HTR-8/SVneo (cell line): ENCODE measurements around the gene AP1M1.
A peak's percentile ranks its signal among the peaks of the same experiment; 100 is the strongest.

ENCODE experiments used
- DNase-seq: peaks from one replicate; pipeline ENCODE4 v3.0.0; 2011; ENCODE audit warnings: low spot score, mixed read lengths; ENCODE audit not compliant: insufficient read length
- FAIRE-seq: peaks from 2 replicates; lab custom pipeline; 2011; peaks lifted over from hg19 to GRCh38; lab: Jason Lieb, UNC

AP1M1 gene

DNA sequence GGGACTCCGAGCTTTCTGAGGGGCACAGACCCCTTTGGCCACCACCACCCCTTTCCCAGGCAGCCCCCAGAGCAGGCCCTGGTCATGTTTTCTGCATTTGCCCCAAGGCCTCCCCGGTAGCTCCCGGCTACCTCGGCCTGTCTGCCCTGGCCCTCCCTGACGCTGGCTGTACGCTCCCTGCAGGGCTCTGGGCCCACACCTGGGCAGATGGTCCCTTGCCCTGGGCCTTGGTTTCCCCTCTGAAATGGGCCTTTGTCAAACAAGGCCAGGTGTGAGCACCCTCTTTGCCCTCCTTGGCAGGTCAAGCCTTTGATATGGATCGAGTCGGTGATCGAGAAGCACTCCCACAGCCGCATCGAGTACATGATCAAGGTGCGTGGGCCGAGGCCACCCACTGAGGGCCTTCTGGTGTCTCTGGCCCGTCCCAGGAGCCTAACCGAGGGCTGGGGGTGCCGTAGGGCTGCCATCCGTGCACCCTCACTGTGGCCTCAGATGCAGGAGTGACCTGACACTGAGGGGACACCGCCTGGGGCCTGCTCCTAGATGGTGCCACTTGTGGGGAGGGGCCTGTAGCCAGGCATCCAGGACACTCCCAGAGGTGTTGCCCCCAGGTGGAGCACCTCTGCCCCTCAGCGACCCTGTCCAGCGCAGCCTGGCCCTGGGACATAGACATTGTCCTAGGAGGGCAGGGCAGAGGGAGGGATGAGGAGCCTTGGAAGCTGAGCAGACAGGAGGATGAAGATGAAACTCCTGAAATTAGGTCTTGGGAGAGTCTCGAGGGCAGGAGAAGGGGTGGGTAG is 30.3 kb downstream of the AP1M1 start:
- no peak for DNase-seq
- no peak for FAIRE-seq

GRCh38 chr19:16228637-16229321 is 31.1 kb downstream of the AP1M1 start:
- DNase-seq (no peak), FAIRE-seq (no peak)

GRCh38 chr19:16229322-16229641 is 31.6 kb downstream of the AP1M1 start:
- no peak for DNase-seq

GRCh38 chr19:16232127-16232526 is 34.4 kb downstream of the AP1M1 start:
- DNase-seq = no peak
- FAIRE-seq = no peak

More at GRCh38 chr19:16229322-16229641, 31.6 kb downstream of the AP1M1 start:
- no peak for FAIRE-seq

GRCh38 chr19:16232568-16232967 is 34.9 kb downstream of the AP1M1 start:
- DNase-seq (no peak), FAIRE-seq (no peak)

DNA sequence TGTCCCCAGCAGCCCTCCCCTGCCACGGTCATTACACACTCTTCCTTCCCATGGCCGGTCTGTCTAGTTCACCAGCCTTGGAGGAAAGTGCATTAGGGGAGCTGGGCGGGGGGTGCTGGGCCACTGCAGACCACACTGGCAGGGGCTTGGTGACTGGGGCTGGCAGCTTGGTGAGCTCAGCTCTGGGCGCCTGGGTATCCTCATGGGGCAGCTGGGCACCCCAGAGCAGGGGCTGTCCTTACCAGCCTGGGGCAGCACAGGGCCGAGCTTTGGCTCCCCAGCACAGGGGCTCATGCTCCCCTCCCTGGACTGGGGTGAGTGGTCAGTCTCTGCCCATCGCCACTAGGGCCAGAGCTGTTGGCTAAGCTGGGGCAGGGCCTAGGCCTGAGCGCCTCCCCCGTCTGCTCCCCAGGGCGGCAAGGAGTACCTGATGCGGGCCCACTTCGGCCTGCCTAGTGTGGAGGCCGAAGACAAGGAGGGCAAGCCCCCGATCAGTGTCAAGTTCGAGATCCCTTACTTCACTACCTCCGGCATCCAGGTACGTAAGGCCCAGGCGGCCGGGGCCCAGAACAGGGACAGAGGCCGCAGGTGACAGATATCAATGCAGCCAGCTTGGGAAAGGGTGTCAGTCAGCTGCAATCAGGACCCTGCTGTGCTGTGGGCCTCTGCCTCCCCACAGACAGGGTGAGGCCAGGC is 35.5 kb downstream of the AP1M1 start:
- DNase-seq = no peak

GRCh38 chr19:16233836-16234551 is 36.3 kb downstream of the AP1M1 start:
- FAIRE-seq = no peak
- DNase-seq = no peak

More for the DNA sequence above, 35.5 kb downstream of the AP1M1 start:
- FAIRE-seq = no peak

- FAIRE-seq (no peak), DNase-seq (no peak)
These were observed 37.1 kb downstream of the AP1M1 start for GRCh38 chr19:16234552-16235445.

GRCh38 chr19:16235811-16236652 is 38.3 kb downstream of the AP1M1 start:
- DNase-seq = no peak
- no peak for FAIRE-seq

DNA sequence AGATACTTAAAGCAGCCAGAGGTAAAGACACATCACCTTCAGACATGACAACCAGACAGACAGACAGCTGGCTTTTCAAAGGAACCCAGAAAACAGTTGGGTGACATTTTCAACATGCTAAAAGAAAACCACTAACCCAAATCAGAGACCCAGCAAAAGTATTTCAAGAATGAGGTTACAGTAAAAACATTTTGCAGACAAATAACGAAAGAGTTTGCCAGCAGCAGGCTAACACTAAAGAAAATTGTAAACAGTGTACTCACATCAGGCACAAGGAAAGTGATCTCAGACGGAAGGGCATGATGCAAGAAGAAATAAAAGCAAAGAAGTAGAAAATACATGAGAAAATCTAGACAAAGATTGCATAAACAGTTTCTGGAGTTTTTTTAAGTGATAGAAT is 46.4 kb downstream of the AP1M1 start:
- DNase-seq (no peak), FAIRE-seq (no peak)

- FAIRE-seq (peak; percentile 81), DNase-seq (peak; percentile 94)
These were observed 49.9 kb downstream of the AP1M1 start for GRCh38 chr19:16247353-16248182.

DNA sequence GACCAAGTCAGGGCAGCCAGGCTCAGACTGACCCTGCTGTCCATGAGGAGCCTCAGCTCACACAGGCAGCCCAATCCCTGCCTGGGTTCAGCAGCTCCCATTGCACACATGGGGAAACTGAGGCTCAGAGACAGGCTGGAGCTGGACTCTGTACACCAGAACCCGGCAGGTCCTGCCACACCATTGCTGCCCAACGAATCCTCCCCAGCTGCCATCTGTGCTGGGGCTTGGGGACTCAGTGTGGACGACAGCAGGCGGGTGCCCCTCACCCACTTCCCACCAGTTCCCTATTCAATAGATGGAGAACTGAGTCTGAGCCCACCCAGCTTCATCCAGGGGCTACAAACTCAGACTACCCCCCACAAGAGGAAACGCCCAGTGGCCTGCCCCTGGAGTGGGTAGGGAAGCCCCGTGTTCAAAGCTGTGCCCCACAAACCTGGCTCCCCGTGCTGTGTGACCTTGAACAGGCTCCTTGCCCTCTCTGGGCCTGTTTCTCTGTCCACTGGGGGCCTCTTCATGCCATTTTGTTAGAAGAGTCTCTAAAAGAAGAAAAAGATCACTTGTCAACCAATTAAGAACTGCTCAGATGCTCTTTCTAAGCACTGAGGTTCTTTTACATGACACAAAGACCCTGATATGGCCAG is 50.8 kb downstream of the AP1M1 start:
- FAIRE-seq (no peak), DNase-seq (no peak)

DNA sequence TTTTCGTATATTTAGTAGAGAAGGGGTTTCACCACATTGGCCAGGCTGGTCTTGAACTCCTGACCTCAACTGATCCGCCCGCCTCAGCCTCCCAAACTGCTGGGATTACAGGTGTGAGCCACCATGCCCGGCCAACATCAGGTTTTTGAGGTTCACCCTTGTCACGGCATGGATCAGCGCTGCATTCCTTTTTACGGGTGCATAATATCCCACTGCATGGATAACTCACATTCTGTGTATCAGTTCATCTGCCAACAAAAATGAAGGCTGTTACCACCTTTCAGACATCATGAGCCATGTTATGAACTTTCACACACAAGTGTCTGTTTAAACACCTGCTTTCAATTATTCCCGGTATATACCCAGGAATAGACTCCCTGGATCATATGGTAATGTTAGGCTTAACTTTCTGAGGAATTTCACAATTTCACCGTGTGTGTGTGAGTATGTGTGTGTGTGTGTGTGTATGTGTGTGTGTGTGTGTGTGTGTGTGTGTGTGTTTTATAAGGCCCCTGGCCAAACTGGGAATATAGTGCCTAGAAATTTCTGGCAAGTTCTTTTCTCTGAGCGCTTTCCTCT is 52.2 kb downstream of the AP1M1 start:
- no peak for DNase-seq
- FAIRE-seq = no peak

DNA sequence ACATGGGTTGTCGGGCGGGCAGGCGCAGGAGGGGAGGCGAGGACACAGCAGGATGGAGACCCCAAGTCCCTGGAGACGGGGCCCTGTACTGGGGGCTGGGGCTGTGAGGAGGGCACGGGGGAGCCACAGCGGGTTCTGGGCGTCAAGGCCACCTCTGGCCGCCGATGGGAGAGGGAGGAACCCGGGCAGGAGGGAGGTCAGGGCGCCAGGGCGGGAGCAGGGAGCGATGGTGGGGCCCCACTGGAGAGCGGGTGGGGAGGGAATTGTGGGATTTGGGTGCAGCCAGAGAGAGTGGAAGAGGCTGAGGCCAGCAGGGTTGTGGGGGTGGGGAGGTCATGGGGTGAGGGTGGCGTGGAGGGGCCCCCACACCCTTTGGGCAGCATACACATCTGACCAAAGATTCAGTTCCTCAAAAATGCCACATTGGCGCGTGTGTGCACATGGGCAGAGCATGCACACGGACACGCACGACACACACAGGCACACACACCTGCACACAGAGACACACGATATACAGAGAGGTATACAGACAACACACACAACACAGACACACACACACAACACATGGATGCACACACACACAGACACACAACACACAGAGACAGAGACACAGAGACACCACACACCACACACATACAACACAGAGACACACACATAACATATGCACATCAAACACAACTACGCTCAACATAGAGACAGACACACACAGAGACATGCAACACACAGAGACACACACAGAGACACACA is 54.9 kb downstream of the AP1M1 start:
- no peak for DNase-seq
- peak; percentile 97 for FAIRE-seq

- FAIRE-seq (peak; percentile 95), DNase-seq (no peak)
These were observed 57.2 kb downstream of the AP1M1 start for GRCh38 chr19:16254851-16255408.

DNA sequence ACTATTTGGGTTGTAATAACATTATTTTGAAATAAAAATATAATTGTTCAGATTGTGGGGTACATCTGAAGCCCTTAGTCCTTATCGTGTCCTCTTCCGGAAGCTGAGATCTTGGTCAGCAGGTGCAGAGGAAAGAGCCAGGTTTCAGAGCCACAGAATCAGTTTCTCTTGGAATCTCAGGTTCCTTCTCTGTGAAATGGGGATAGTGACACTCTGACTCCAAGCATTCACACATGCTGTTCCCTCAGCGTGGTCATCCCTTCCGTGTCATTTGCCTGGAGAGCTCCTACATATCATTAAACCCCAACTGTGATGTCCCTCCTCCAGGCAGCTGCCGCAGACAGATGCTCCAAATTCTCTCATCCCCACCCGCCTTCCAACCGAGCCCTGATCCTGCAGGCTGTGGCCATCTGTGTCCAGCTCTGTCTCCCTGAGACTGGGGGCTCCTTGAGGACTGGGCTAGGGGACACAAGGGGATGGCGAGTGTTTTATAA is 59.8 kb downstream of the AP1M1 start:
- FAIRE-seq (no peak), DNase-seq (no peak)
